Measurements from ENCODE around the gene OSBPL5.

OSBPL5 gene

GRCh38 chr11:3052567-3052966, 112.5 kb downstream of the OSBPL5 start:
- DNase-seq (ENCODE audit: low read depth, low spot score), result no peak

- DNase-seq (ENCODE audit: low read depth, low spot score), result no peak
Observed at GRCh38 chr11:3052109-3052479, 113.0 kb downstream of the OSBPL5 start.

- no peak for DNase-seq (ENCODE audit: low read depth, low spot score)
Observed at GRCh38 chr11:3051196-3052108, 113.7 kb downstream of the OSBPL5 start.

GRCh38 chr11:3050386-3051195, 114.5 kb downstream of the OSBPL5 start:
- no peak for DNase-seq (ENCODE audit: low read depth, low spot score)

GRCh38 chr11:3049430-3050243, 115.5 kb downstream of the OSBPL5 start:
- DNase-seq (ENCODE audit: low read depth, low spot score), result no peak

- DNase-seq (ENCODE audit: low read depth, low spot score), result no peak
Observed at GRCh38 chr11:3047637-3048036, 117.5 kb downstream of the OSBPL5 start.

GRCh38 chr11:3046641-3047040, 118.5 kb downstream of the OSBPL5 start:
- DNase-seq (ENCODE audit: low read depth, low spot score), result no peak

- DNase-seq (ENCODE audit: low read depth, low spot score), result no peak
Observed at GRCh38 chr11:3046190-3046589, 118.9 kb downstream of the OSBPL5 start.

- no peak for DNase-seq (ENCODE audit: low read depth, low spot score)
Observed at GRCh38 chr11:3044915-3045314, 120.2 kb downstream of the OSBPL5 start.

GRCh38 chr11:3044004-3044403, 121.1 kb downstream of the OSBPL5 start:
- DNase-seq (ENCODE audit: low read depth, low spot score), result no peak

GRCh38 chr11:3043315-3043871, 121.7 kb downstream of the OSBPL5 start:
- DNase-seq (ENCODE audit: low read depth, low spot score), result no peak

- DNase-seq (ENCODE audit: low read depth, low spot score), result no peak
Observed at GRCh38 chr11:3042496-3043314, 122.4 kb downstream of the OSBPL5 start.

- no peak for DNase-seq (ENCODE audit: low read depth, low spot score)
Observed at GRCh38 chr11:3041699-3042441, 123.2 kb downstream of the OSBPL5 start.

GRCh38 chr11:3040881-3041280, 124.2 kb downstream of the OSBPL5 start:
- DNase-seq (ENCODE audit: low read depth, low spot score), result no peak

- DNase-seq (ENCODE audit: low read depth, low spot score), result no peak
Observed at GRCh38 chr11:3037945-3038271, 127.2 kb downstream of the OSBPL5 start.

All from iPS DF 19.7 (cell line).